H9 (cell line): ENCODE data around the gene RAB31. TPM values are rescaled to one million over a fixed set of nuclear protein-coding genes. Genes with fewer than 3 reads are reported as not detected.
"Not testable (repeated sequence)": the region's sequence is repeated elsewhere in the genome, so short reads cannot be mapped to it uniquely, and the experiment has no call there.

Experiments
- DNase-seq: peaks from one replicate; pipeline ENCODE4 v3.0.0-alpha.2; 2017
- H2AFZ ChIP-seq: one replicate; pipeline ENCODE4 v1.6.1; 2013; ENCODE audit warnings: mild to moderate bottlenecking, low read length, control low read depth, moderate library complexity
- H2AK5ac ChIP-seq: 2 replicates; pipeline ENCODE4 v1.6.1; 2013; ENCODE audit warnings: low read length, control low read depth, mixed read lengths; ENCODE audit not compliant: insufficient read length
- H2BK120ac ChIP-seq: one replicate; pipeline ENCODE4 v1.6.1; 2013; ENCODE audit warnings: low read depth, mild to moderate bottlenecking, low read length, control low read depth, inconsistent platforms; ENCODE audit not compliant: poor library complexity, severe bottlenecking
- H2BK12ac ChIP-seq: 2 replicates; pipeline ENCODE4 v1.6.1; 2013; ENCODE audit warnings: low read length, control low read depth, mixed read lengths, low read depth; ENCODE audit not compliant: insufficient read length
- H2BK15ac ChIP-seq: 2 replicates; pipeline ENCODE4 v1.6.1; 2013; ENCODE audit warnings: low read depth, low read length, control low read depth
- H2BK20ac ChIP-seq: one replicate; pipeline ENCODE4 v1.6.1; 2013; ENCODE audit warnings: low read depth, mild to moderate bottlenecking, low read length, control low read depth, inconsistent platforms; ENCODE audit not compliant: poor library complexity, severe bottlenecking
- H2BK5ac ChIP-seq: 2 replicates; pipeline ENCODE4 v1.6.1; 2013; ENCODE audit warnings: low read length, control low read depth, mixed read lengths; ENCODE audit not compliant: insufficient read length
- H3K14ac ChIP-seq: 2 replicates; pipeline ENCODE4 v1.6.1; 2013; ENCODE audit warnings: low read length, control low read depth; ENCODE audit not compliant: insufficient read depth
- H3K18ac ChIP-seq: 2 replicates; pipeline ENCODE4 v1.6.1; 2013; ENCODE audit warnings: low read depth, mild to moderate bottlenecking, mixed read lengths, low read length, control low read depth; ENCODE audit not compliant: insufficient read length
- H3K23ac ChIP-seq: 2 replicates; pipeline ENCODE4 v1.6.1; 2013; ENCODE audit warnings: low read length, control low read depth, mixed read lengths, low read depth; ENCODE audit not compliant: insufficient read length
- H3K23me2 ChIP-seq: 2 replicates; pipeline ENCODE4 v1.6.1; 2013; ENCODE audit warnings: low read depth, mild to moderate bottlenecking, mixed read lengths, low read length, control low read depth; ENCODE audit not compliant: insufficient read length, poor library complexity, severe bottlenecking
- H3K27ac ChIP-seq: 2 replicates; pipeline ENCODE4 v1.5.1; 2013; ENCODE audit warnings: low read length, control low read depth, mixed read lengths, low read depth; ENCODE audit not compliant: insufficient read length
- H3K27me3 ChIP-seq: 2 replicates; pipeline ENCODE4 v1.6.1; 2013; ENCODE audit warnings: low read length, control low read depth, inconsistent platforms; ENCODE audit not compliant: insufficient read depth
- H3K4ac ChIP-seq: 2 replicates; pipeline ENCODE4 v1.6.1; 2013; ENCODE audit warnings: low read depth, mild to moderate bottlenecking, control low read depth, inconsistent platforms, low read length, moderate library complexity
- H3K4me1 ChIP-seq: 2 replicates; pipeline ENCODE4 v1.6.1; 2013; ENCODE audit warnings: low read length, control low read depth, inconsistent platforms; ENCODE audit not compliant: insufficient read depth
- H3K4me2 ChIP-seq: 2 replicates; pipeline ENCODE4 v1.6.1; 2013; ENCODE audit warnings: low read length, control low read depth, mixed read lengths; ENCODE audit not compliant: insufficient read length, insufficient read depth
- H3K56ac ChIP-seq: 2 replicates; pipeline ENCODE4 v1.6.1; 2013; ENCODE audit warnings: low read depth, mild to moderate bottlenecking, mixed read lengths, low read length, control low read depth; ENCODE audit not compliant: insufficient read length
- H3K79me1 ChIP-seq: 2 replicates; pipeline ENCODE4 v1.6.1; 2013; ENCODE audit warnings: low read depth, mild to moderate bottlenecking, moderate library complexity, low read length, control low read depth, inconsistent platforms; ENCODE audit not compliant: insufficient read depth, poor library complexity, severe bottlenecking
- H3K79me2 ChIP-seq: 2 replicates; pipeline ENCODE4 v1.6.1; 2013; ENCODE audit warnings: low read length, control low read depth, inconsistent platforms; ENCODE audit not compliant: insufficient read depth
- H3K9ac ChIP-seq: 2 replicates; pipeline ENCODE4 v1.6.1; 2013; ENCODE audit warnings: low read length, control low read depth, mixed read lengths; ENCODE audit not compliant: insufficient read length; ENCODE audit errors: extremely low read depth
- H3K9me3 ChIP-seq: one replicate; pipeline ENCODE4 v1.6.1; 2013; ENCODE audit warnings: low read depth, low read length, inconsistent platforms; ENCODE audit not compliant: control insufficient read depth
- H3T11ph ChIP-seq: one replicate; pipeline ENCODE4 v1.6.1; 2013; ENCODE audit warnings: mild to moderate bottlenecking, low read length, control low read depth, inconsistent platforms
- H4K20me1 ChIP-seq: one replicate; pipeline ENCODE4 v1.6.1; 2013; ENCODE audit not compliant: control insufficient read depth, insufficient read length, insufficient read depth
- H4K5ac ChIP-seq: 2 replicates; pipeline ENCODE4 v1.6.1; 2013; ENCODE audit warnings: low read depth, mild to moderate bottlenecking, mixed read lengths, low read length, control low read depth; ENCODE audit not compliant: insufficient read length
- H4K8ac ChIP-seq: replicated peaks from 2 replicates; pipeline ENCODE4 v1.6.1; 2013; ENCODE audit warnings: low read length, control low read depth, mixed read lengths, low read depth; ENCODE audit not compliant: insufficient read length
- H4K91ac ChIP-seq: 2 replicates; pipeline ENCODE4 v1.6.1; 2013; ENCODE audit warnings: low read depth, mild to moderate bottlenecking, moderate library complexity, mixed read lengths, low read length, control low read depth; ENCODE audit not compliant: insufficient read length
- H3K27ac Mint-ChIP-seq, 3 experiments: 2 replicates in 2 of 3; 3 replicates in 1 of 3; pipeline ENCODE4 v1.8.0; 2020 to 2021; ENCODE audit warnings: mixed read lengths in 3 of 3, mild to moderate bottlenecking in 1 of 3, moderate library complexity in 1 of 3
- H3K27me3 Mint-ChIP-seq: 2 replicates; pipeline ENCODE4 v1.8.0; 2021; ENCODE audit warnings: low read depth, mild to moderate bottlenecking, moderate library complexity, mixed read lengths
- H3K36me3 Mint-ChIP-seq, 3 experiments: 2 replicates in 2 of 3; 3 replicates in 1 of 3; pipeline ENCODE4 v1.8.0; 2020 to 2021; ENCODE audit warnings: low read depth in 3 of 3, mixed read lengths in 3 of 3; ENCODE audit not compliant: insufficient read depth in 1 of 3
- H3K4me1 Mint-ChIP-seq, 2 experiments: 2 replicates each; pipeline ENCODE4 v1.8.0; 2020; ENCODE audit warnings: mixed read lengths in 2 of 2
- H3K4me3 Mint-ChIP-seq, 2 experiments: 2 replicates in 1 of 2; 3 replicates in 1 of 2; pipeline ENCODE4 v1.8.0; 2020 to 2021; ENCODE audit warnings: mild to moderate bottlenecking in 2 of 2, mixed read lengths in 2 of 2, moderate library complexity in 1 of 2
- H3K9me3 Mint-ChIP-seq, 2 experiments: 2 replicates in 1 of 2; 3 replicates in 1 of 2; pipeline ENCODE4 v1.8.0; 2020; ENCODE audit warnings: mild to moderate bottlenecking in 2 of 2, mixed read lengths in 2 of 2, moderate library complexity in 1 of 2
- WGBS: extraction: QIAGEN DNeasy Blood & Tissue Kit; methylation state at CpG from one replicate; pipeline ENCODE4 v1.1.7; 2013; ENCODE audit warnings: missing lambda C conversion rate, low lambda C conversion rate, mixed read lengths; ENCODE audit not compliant: insufficient read length; ENCODE audit errors: extremely low coverage; 5-methylcytosine and 5-hydroxymethylcytosine counted together
- total RNA-seq: library from RNA; stranded (reverse); gene quantifications from 2 replicates; pipeline ENCODE4 v1.2.1, GENCODE V29; 2021
- TF ChIP-seq, protein P1 (sequence below): fragments of 200-600 bp; sonication (generic); conservative IDR thresholded peaks from 3 replicates; pipeline ENCODE4 v1.8.0; 2021; ENCODE audit warnings: antibody characterized with exemption, mild to moderate bottlenecking

RAB31 gene
- total RNA-seq, 1 experiment from 2014 or later = 22.4 TPM

DNA sequence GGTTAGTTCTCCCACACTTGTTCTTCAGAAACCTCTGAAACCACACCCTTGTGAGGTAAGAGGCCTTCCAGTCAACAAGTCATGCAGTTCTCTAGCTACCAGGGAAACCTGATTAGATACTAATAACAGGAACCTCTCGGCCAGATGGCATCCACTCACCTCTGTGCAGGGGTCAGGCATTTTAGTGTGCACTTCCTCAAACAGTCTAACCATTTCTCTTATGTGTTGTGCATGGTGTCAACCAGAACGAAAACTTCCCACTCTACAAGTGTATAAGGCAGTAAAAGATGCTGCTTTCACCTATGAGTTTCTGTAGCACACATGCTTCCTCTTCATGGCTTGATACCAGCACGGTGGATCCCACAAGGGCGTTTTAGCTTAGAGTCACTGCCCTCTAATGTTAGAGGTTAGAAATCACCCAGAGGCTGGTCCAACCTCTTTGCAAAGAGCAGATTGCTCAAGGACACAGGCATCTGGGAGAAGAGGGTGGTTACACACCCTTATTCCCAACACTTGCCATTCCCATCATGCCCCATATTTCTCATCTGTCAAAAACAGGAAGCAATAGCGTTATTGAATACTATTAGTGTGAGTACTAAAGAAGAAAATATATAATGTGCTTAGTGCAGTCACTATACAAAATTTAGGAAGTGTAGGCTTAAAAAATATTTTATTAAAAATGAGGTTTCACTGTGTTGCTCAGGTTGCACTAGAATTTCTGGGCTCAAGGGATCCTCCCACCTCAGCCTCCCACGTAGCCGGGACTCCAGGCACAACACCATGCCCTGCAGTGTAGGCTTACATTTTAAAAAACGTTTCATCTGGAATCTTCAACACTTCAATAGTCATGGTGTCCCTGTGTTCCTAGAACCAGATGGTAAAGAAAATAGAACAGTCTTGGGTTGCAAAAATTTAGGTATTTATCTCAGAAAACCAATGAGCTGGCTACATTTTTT is 34.5 kb upstream of the RAB31 start:
- no peak overlapping the region for H4K5ac ChIP-seq
- no peaks in the 10 kb centered on the region for H3K27me3 Mint-ChIP-seq
- no peak overlapping the region for H3K14ac ChIP-seq
- WGBS = no CpG with 5 or more reads among the region's 8 CpGs
- H4K20me1 ChIP-seq = no peaks in the 10 kb centered on the region
- H3K27me3 ChIP-seq = no peaks in the 10 kb centered on the region
- H3K27ac ChIP-seq = no peak overlapping the region
- H4K8ac ChIP-seq = no peak overlapping the region
- TF ChIP-seq, protein P1, sequence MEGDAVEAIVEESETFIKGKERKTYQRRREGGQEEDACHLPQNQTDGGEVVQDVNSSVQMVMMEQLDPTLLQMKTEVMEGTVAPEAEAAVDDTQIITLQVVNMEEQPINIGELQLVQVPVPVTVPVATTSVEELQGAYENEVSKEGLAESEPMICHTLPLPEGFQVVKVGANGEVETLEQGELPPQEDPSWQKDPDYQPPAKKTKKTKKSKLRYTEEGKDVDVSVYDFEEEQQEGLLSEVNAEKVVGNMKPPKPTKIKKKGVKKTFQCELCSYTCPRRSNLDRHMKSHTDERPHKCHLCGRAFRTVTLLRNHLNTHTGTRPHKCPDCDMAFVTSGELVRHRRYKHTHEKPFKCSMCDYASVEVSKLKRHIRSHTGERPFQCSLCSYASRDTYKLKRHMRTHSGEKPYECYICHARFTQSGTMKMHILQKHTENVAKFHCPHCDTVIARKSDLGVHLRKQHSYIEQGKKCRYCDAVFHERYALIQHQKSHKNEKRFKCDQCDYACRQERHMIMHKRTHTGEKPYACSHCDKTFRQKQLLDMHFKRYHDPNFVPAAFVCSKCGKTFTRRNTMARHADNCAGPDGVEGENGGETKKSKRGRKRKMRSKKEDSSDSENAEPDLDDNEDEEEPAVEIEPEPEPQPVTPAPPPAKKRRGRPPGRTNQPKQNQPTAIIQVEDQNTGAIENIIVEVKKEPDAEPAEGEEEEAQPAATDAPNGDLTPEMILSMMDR = peak; percentile 54
- H3K56ac ChIP-seq = no peak overlapping the region
- no peaks in the 10 kb centered on the region for H3K9me3 ChIP-seq
- no peak overlapping the region for H3T11ph ChIP-seq
- H3K79me2 ChIP-seq = no peaks in the 10 kb centered on the region
- no peaks in the 10 kb centered on the region for H3K9me3 Mint-ChIP-seq
- H2BK5ac ChIP-seq = no peak overlapping the region
- no peaks in the 10 kb centered on the region; a peak in 1 of 7 replicates for H3K36me3 Mint-ChIP-seq
- no peaks in the 10 kb centered on the region for H3K23me2 ChIP-seq
- H2BK20ac ChIP-seq = no peak overlapping the region
- no peak overlapping the region for H3K4ac ChIP-seq
- H3K27ac Mint-ChIP-seq = peak overlapping the region in 1 of 3 experiments; percentile 43; a peak in 1 of 7 replicates
- H3K4me2 ChIP-seq = no peak overlapping the region
- no peak overlapping the region for H3K4me3 Mint-ChIP-seq
- H2AK5ac ChIP-seq = no peak overlapping the region
- H3K18ac ChIP-seq = no peak overlapping the region
- H2BK15ac ChIP-seq = no peak overlapping the region
- no peaks in the 10 kb centered on the region for H3K4me1 ChIP-seq
- H4K91ac ChIP-seq = no peak overlapping the region
- no peak overlapping the region for H2BK120ac ChIP-seq
- no peaks in the 10 kb centered on the region for H3K79me1 ChIP-seq
- H3K4me1 Mint-ChIP-seq = peaks cover 0 to 5% of the 10 kb centered on the region in 2 experiments; a peak in 3 of 4 replicates
- no peak overlapping the region for H3K23ac ChIP-seq
- no peak overlapping the region for H2BK12ac ChIP-seq
- no peak overlapping the region for H2AFZ ChIP-seq
- no peak overlapping the region for H3K9ac ChIP-seq
- DNase-seq = peak; percentile 57

- H3K18ac ChIP-seq, H3K4ac ChIP-seq, DNase-seq, H3K9ac ChIP-seq, H3K27me3 ChIP-seq, H3K4me3 Mint-ChIP-seq, H3K27ac Mint-ChIP-seq, H3K4me1 ChIP-seq, H2BK120ac ChIP-seq, H3K9me3 ChIP-seq, H3K14ac ChIP-seq, H3K27ac ChIP-seq, H2BK20ac ChIP-seq, H4K91ac ChIP-seq, H4K8ac ChIP-seq, H2AFZ ChIP-seq, H3T11ph ChIP-seq, H3K23me2 ChIP-seq, H3K9me3 Mint-ChIP-seq, H3K56ac ChIP-seq, H2BK12ac ChIP-seq, H3K79me1 ChIP-seq, H3K4me1 Mint-ChIP-seq, H4K5ac ChIP-seq, H3K23ac ChIP-seq, H3K27me3 Mint-ChIP-seq, H2BK15ac ChIP-seq, H3K79me2 ChIP-seq, H2BK5ac ChIP-seq, H3K36me3 Mint-ChIP-seq, H2AK5ac ChIP-seq, H3K4me2 ChIP-seq, H4K20me1 ChIP-seq: not testable (repeated sequence)
- no CpG with 5 or more reads among the region's 5 CpGs for WGBS
These were observed 29.9 kb upstream of the RAB31 start for GRCh38 chr18:9678216-9678615.
